H1 (cell line): ENCODE results near the gene ID2. TPM values are rescaled to one million over a fixed set of nuclear protein-coding genes. Genes with fewer than 3 reads are reported as not detected.
A peak's percentile ranks its signal among the peaks of the same experiment; 100 is the strongest.

Experiments used
- CTCF ChIA-PET: fragments of 300-600 bp; sonication (Branson Sonifier 250); formaldehyde crosslinking; loops from one replicate; lab custom pipeline; 2021; ENCODE audit not compliant: partially characterized antibody; lab: Charles Lee
- POLR2A ChIA-PET: fragments of 300-600 bp; sonication (Branson Sonifier 250); formaldehyde crosslinking; loops from one replicate; lab custom pipeline; 2021; ENCODE audit warnings: inconsistent platforms; ENCODE audit not compliant: partially characterized antibody; lab: Charles Lee
- DNase-seq, 2 experiments: peaks; one replicate each; pipeline versions ENCODE4 v3.0.0 to v3.0.0-alpha.2; 2010 to 2022; ENCODE audit warnings: low spot score in 2 of 2, low read depth in 1 of 2, mixed read lengths in 1 of 2
- FAIRE-seq: peaks from 2 replicates; lab custom pipeline; 2011; peaks lifted over from hg19 to GRCh38; lab: Jason Lieb, UNC
- H2AFZ ChIP-seq: 2 replicates; pipeline ENCODE4 v1.8.1; 2012; ENCODE audit warnings: low read length, inconsistent platforms
- H2AK5ac ChIP-seq: 2 replicates; pipeline ENCODE4 v1.6.1; 2013; ENCODE audit warnings: low read depth, low read length
- H2BK120ac ChIP-seq: replicated peaks from 2 replicates; pipeline ENCODE3; 2013; ENCODE audit warnings: low read depth, low read length, inconsistent platforms
- H2BK12ac ChIP-seq: 2 replicates; pipeline ENCODE4 v1.6.1; 2013; ENCODE audit warnings: low read depth, low read length
- H2BK15ac ChIP-seq: 2 replicates; pipeline ENCODE4 v1.6.1; 2013; ENCODE audit warnings: low read length
- H2BK20ac ChIP-seq: 2 replicates; pipeline ENCODE4 v1.6.1; 2013; ENCODE audit warnings: low read length
- H2BK5ac ChIP-seq: 2 replicates; pipeline ENCODE4 v1.6.1; 2013; ENCODE audit warnings: low read depth, low read length
- H3K14ac ChIP-seq: 2 replicates; pipeline ENCODE4 v1.6.1; 2013; ENCODE audit warnings: inconsistent platforms; ENCODE audit not compliant: insufficient read length
- H3K18ac ChIP-seq: 2 replicates; pipeline ENCODE4 v1.6.1; 2013; ENCODE audit warnings: low read length; ENCODE audit errors: extremely low read depth
- H3K23ac ChIP-seq: 2 replicates; pipeline ENCODE4 v1.6.1; 2013; ENCODE audit warnings: inconsistent platforms; ENCODE audit not compliant: insufficient read length
- H3K23me2 ChIP-seq: 2 replicates; pipeline ENCODE4 v1.6.1; 2013; ENCODE audit warnings: low read depth, low read length
- H3K27ac ChIP-seq: 2 replicates; pipeline ENCODE4 v1.6.1; 2011; ENCODE audit warnings: low read depth, low read length, inconsistent platforms
- H3K27me3 ChIP-seq, 4 experiments: replicated peaks in 1 of 4; 1 replicate in 1 of 4; 2 replicates in 3 of 4; pipeline versions ENCODE4 v1.6.1 to v1.8.1; 2011 to 2013; ENCODE audit warnings: low read length in 3 of 4, mild to moderate bottlenecking in 3 of 4, inconsistent platforms in 2 of 4, mixed read lengths in 2 of 4, moderate library complexity in 1 of 4; ENCODE audit not compliant: control insufficient read depth in 3 of 4, insufficient read depth in 3 of 4; ENCODE audit errors: extremely low read depth in 1 of 4
- H3K36me3 ChIP-seq, 4 experiments: 2 replicates each; pipeline versions ENCODE4 v1.6.1 to v1.8.1; 2011 to 2013; ENCODE audit warnings: mild to moderate bottlenecking in 4 of 4, low read length in 3 of 4, moderate library complexity in 2 of 4, control low read depth in 1 of 4, inconsistent platforms in 1 of 4; ENCODE audit not compliant: insufficient read depth in 4 of 4, control insufficient read depth in 2 of 4
- H3K4ac ChIP-seq: replicated peaks from 2 replicates; pipeline ENCODE3; 2013; ENCODE audit warnings: low read length, low read depth, mixed read lengths, inconsistent platforms; ENCODE audit not compliant: insufficient read length
- H3K4me1 ChIP-seq, 4 experiments: replicated peaks in 1 of 4; 1 replicate in 1 of 4; 2 replicates in 3 of 4; pipeline versions ENCODE4 v1.6.1 to v1.8.1; 2011 to 2013; ENCODE audit warnings: low read length in 3 of 4, inconsistent platforms in 2 of 4, mixed read lengths in 1 of 4; ENCODE audit not compliant: insufficient read depth in 4 of 4, control insufficient read depth in 3 of 4
- H3K4me2 ChIP-seq, 2 experiments: 2 replicates each; pipeline versions ENCODE4 v1.6.1 to v1.8.1; 2011 to 2013; ENCODE audit warnings: low read depth in 2 of 2, low read length in 2 of 2, control low read depth in 1 of 2, inconsistent platforms in 1 of 2, mild to moderate bottlenecking in 1 of 2; ENCODE audit not compliant: insufficient read depth in 1 of 2
- H3K4me3 ChIP-seq, 4 experiments: fragments of 200-600, 300-600 bp in 1 of 4; sonication (generic), shearing (Covaris generic), sonication (Bioruptor Twin) in 1 of 4; 2 replicates each; pipeline versions ENCODE4 v1.5.1 to v1.8.1; 2011 to 2016; ENCODE audit warnings: low read length in 4 of 4, low read depth in 3 of 4, control low read depth in 2 of 4, inconsistent platforms in 2 of 4, mild to moderate bottlenecking in 2 of 4, mixed read lengths in 1 of 4, moderate library complexity in 1 of 4; ENCODE audit not compliant: insufficient read depth in 2 of 4; ENCODE audit errors: extremely low read depth in 1 of 4
- H3K56ac ChIP-seq: replicated peaks from 2 replicates; pipeline ENCODE3; 2013; ENCODE audit warnings: low read depth, mild to moderate bottlenecking, mixed read lengths, low read length, inconsistent platforms; ENCODE audit not compliant: insufficient read length
- H3K79me1 ChIP-seq: 2 replicates; pipeline ENCODE4 v1.6.1; 2013; ENCODE audit warnings: low read depth, low read length, control low read depth
- H3K79me2 ChIP-seq, 2 experiments: 2 replicates each; pipeline versions ENCODE4 v1.6.1 to v1.8.1; 2012 to 2013; ENCODE audit warnings: low read length in 2 of 2, mild to moderate bottlenecking in 2 of 2, inconsistent platforms in 1 of 2; ENCODE audit not compliant: insufficient read depth in 2 of 2, control insufficient read depth in 1 of 2
- H3K9ac ChIP-seq, 4 experiments: replicated peaks in 1 of 4; 1 replicate in 1 of 4; 2 replicates in 3 of 4; pipeline versions ENCODE4 v1.6.1 to v1.8.1; 2011 to 2013; ENCODE audit warnings: low read depth in 3 of 4, low read length in 3 of 4, control low read depth in 2 of 4, mild to moderate bottlenecking in 2 of 4, moderate library complexity in 2 of 4, inconsistent platforms in 1 of 4; ENCODE audit errors: extremely low read depth in 1 of 4
- H3K9me3 ChIP-seq, 2 experiments: 2 replicates each; pipeline versions ENCODE4 v1.6.1 to v1.8.1; 2012 to 2013; ENCODE audit warnings: mild to moderate bottlenecking in 2 of 2, moderate library complexity in 2 of 2, control low read depth in 1 of 2, inconsistent platforms in 1 of 2, low read depth in 1 of 2, low read length in 1 of 2, mixed read lengths in 1 of 2; ENCODE audit not compliant: insufficient read depth in 2 of 2
- H4K20me1 ChIP-seq, 2 experiments: replicated peaks in 1 of 2; 2 replicates each; pipeline versions ENCODE3 to v1.8.1; 2011 to 2013; ENCODE audit warnings: inconsistent platforms in 2 of 2, low read length in 2 of 2, mild to moderate bottlenecking in 1 of 2; ENCODE audit not compliant: insufficient read depth in 2 of 2, control insufficient read depth in 1 of 2
- H4K5ac ChIP-seq: 2 replicates; pipeline ENCODE4 v1.6.1; 2013; ENCODE audit warnings: low read length, low read depth, mixed read lengths, inconsistent platforms; ENCODE audit not compliant: insufficient read length
- H4K8ac ChIP-seq: 2 replicates; pipeline ENCODE4 v1.8.0; 2013; ENCODE audit warnings: mild to moderate bottlenecking, moderate library complexity, low read length, inconsistent platforms; ENCODE audit not compliant: insufficient read depth; ENCODE audit errors: extremely low read depth
- H4K91ac ChIP-seq: replicated peaks from 2 replicates; pipeline ENCODE3; 2013; ENCODE audit warnings: low read length, mixed read lengths, inconsistent platforms; ENCODE audit not compliant: insufficient read length
- EZH2 ChIP-seq: fragments of 200-600 bp; sonication (generic); IDR thresholded peaks from 2 replicates; pipeline ENCODE4 v1.7.1; 2012; ENCODE audit warnings: low read depth, mild to moderate bottlenecking, moderate library complexity, low read length, inconsistent platforms; ENCODE audit not compliant: severe bottlenecking
- GABPA ChIP-seq: IDR thresholded peaks from 2 replicates; pipeline ENCODE4 v1.6.1; 2011; ENCODE audit warnings: mild to moderate bottlenecking, low read length, moderate library complexity, borderline replicate concordance; ENCODE audit not compliant: insufficient read depth
- NANOG ChIP-seq: IDR thresholded peaks from 2 replicates; pipeline ENCODE4 v1.6.1; 2011; ENCODE audit warnings: low read length, low read depth, mild to moderate bottlenecking, inconsistent platforms; ENCODE audit not compliant: insufficient read depth, poor library complexity, severe bottlenecking
- SP4 ChIP-seq: IDR thresholded peaks from 2 replicates; pipeline ENCODE4 v1.6.1; 2012; ENCODE audit warnings: low read length, inconsistent platforms
- WGBS, 2 experiments: shearing (Covaris generic) in 1 of 2; methylation state at CpG; one replicate each; pipeline versions ENCODE4 v1.1.6 to v1.1.7; 2013 to 2015; ENCODE audit warnings: low lambda C conversion rate in 2 of 2, mixed read lengths in 2 of 2, inconsistent platforms in 1 of 2, low coverage in 1 of 2, missing lambda C conversion rate in 1 of 2; ENCODE audit not compliant: insufficient replicate concordance in 2 of 2, insufficient coverage in 1 of 2, insufficient read length in 1 of 2; ENCODE audit errors: extremely low coverage in 1 of 2, missing lambda C conversion rate in 1 of 2; 5-methylcytosine and 5-hydroxymethylcytosine counted together
- polyA plus RNA-seq, 7 experiments: library from polyadenylated mRNA; depleted of rRNA in 3 of 7; stranded (reverse) in 5 of 7; unstranded in 2 of 7; fragments of >200 nt in 5 of 7; fragments of 200-250 nt in 2 of 7; gene quantifications; 1 replicate in 5 of 7; 2 replicates in 1 of 7; 4 replicates in 1 of 7; pipeline versions ENCODE4 v1.2.1 to v1.2.3, GENCODE V29; 2011 to 2013; ENCODE audit warnings: missing spikeins in 2 of 7, mixed read lengths in 2 of 7
- total RNA-seq: library from RNA; stranded (reverse); fragmentation: NEBNext Ultra II Directional; extraction: Animal tissue kit (Norgen Biotek cat#: 25700); gene quantifications from 2 replicates; pipeline ENCODE4 v1.2.1, GENCODE V29; 2021

Gene ID2
- total and polyA plus RNA-seq, 2 of the 8 experiments (the other 6 are each of a cell fraction or from before 2014, with no cell fraction given): 36.7 to 214 TPM

DNA sequence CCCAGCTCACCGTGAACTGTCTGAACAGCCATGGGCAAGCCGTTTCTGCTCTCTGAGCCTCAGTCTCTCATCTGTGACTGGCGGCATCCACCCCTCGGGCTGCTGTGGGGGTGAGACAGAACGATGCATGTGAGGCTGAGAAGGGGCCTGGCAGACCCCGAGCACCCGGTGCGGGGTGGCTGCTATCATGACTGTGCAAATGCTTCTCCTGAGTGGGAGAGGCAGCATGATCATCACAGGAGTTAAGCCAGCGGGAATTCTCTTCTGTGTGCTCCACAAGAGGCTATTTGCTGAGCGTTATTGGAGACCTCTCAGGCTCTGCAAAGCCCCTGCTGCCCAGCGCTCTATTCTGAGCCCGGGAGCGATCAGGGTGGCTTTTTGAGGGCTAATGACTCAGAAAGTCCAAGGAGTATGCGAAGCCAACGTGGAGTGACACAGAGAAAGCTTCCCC, 45.8 kb upstream of the ID2 start:
- Histone ChIP-seq H3K4me1 (peaks cover 6 to 32% (median 18%) of the 10 kb centered on the region in 4 experiments), H3K4me2 (peak overlapping the region in 1 of 2 experiments; percentile 75; a peak in 1 of 4 replicates), H3K18ac (peak overlapping the region; percentile 81; the same call in 1 of the 2 replicates), H4K8ac (no peak overlapping the region), H4K91ac (peak overlapping the region; percentile 38), H3K27ac (no peak overlapping the region), H2BK5ac (peak overlapping the region; percentile 12; the same call in 1 of the 2 replicates), H3K27me3 (peaks cover 1 to 10% (median 5%) of the 10 kb centered on the region in 4 experiments; a peak in 5 of 7 replicates), H3K79me2 (no peaks in the 10 kb centered on the region), H2BK12ac (peak overlapping the region; percentile 4; the same call in 1 of the 2 replicates), H2AFZ (peak overlapping the region; percentile 69; the same call in 1 of the 2 replicates), H3K4me3 (peak overlapping the region in 1 of 4 experiments; percentile 22; a peak in 1 of 8 replicates), H4K5ac (no peak overlapping the region), H3K56ac (no peak overlapping the region), H3K4ac (no peak overlapping the region), H2BK20ac (no peak overlapping the region), H3K9ac (no peak overlapping the region), H3K36me3 (no peaks in the 10 kb centered on the region), H3K79me1 (no peaks in the 10 kb centered on the region), H2BK120ac (peak overlapping the region; percentile 45), H2BK15ac (peak overlapping the region; percentile 61; the same call in 1 of the 2 replicates), H3K14ac (no peak overlapping the region), H3K23me2 (no peaks in the 10 kb centered on the region), H2AK5ac (no peak overlapping the region; the same call in 1 of the 2 replicates), H4K20me1 (no peaks in the 10 kb centered on the region), H3K23ac (no peak overlapping the region), H3K9me3 (no peaks in the 10 kb centered on the region)
- ChIA-PET POLR2A (interaction anchor here (1.5 to 2.7 kb wide), 2 partner anchors 46 to 48 kb away, joined by 3 to 8 read pairs; partner anchors contain the start of gene ID2), CTCF (interaction anchor here (0.6 kb wide), 1 partner anchor 1564 kb away, joined by 3 read pairs; no protein-coding TSS in a partner anchor)
- no peak for FAIRE-seq
- 74% methylated on average over 13 of the region's 15 CpGs; no CpG with 5 or more reads in 1 of the 2 experiments for WGBS, 2 experiments
- TF ChIP-seq EZH2 (peak; percentile 1), GABPA (no peak), NANOG (no peak), SP4 (no peak)
- no peak for DNase-seq
